HL-60 (cell line): ENCODE data around the gene ZNF423.

Source experiments
- DNase-seq, 2 experiments: peaks; one replicate each; pipeline ENCODE4 v3.0.0-alpha.2; 2010 to 2020; ENCODE audit warnings: low read depth in 1 of 2, low spot score in 1 of 2
- H3K27ac ChIP-seq: fragments of 250-450 bp; sonication (Bioruptor Pico); replicated peaks from 2 replicates; pipeline ENCODE4 v1.5.1; 2020; ENCODE audit warnings: mild to moderate bottlenecking, moderate library complexity
- H3K27me3 ChIP-seq: fragments of 250-450 bp; sonication (Bioruptor Pico); 2 replicates; pipeline ENCODE4 v1.5.1; 2021; ENCODE audit warnings: mild to moderate bottlenecking, moderate library complexity; ENCODE audit not compliant: insufficient read depth, poor library complexity, severe bottlenecking
- H3K4me3 ChIP-seq: replicated peaks from 2 replicates; pipeline ENCODE4 v1.5.1; 2011; ENCODE audit warnings: mild to moderate bottlenecking, control low read depth, low read length; ENCODE audit not compliant: insufficient read depth
- GABPA ChIP-seq: IDR thresholded peaks from 2 replicates; pipeline ENCODE4 v1.6.1; 2012; ENCODE audit warnings: low read depth
- POLR2AphosphoS5 ChIP-seq: IDR thresholded peaks from 2 replicates; pipeline ENCODE4 v1.6.1; 2012; ENCODE audit warnings: low read depth
- REST ChIP-seq: IDR thresholded peaks from 2 replicates; pipeline ENCODE4 v1.6.1; 2012; ENCODE audit warnings: low read depth; ENCODE audit not compliant: insufficient replicate concordance
- SPI1 ChIP-seq: IDR thresholded peaks from 2 replicates; pipeline ENCODE4 v1.6.1; 2012; ENCODE audit warnings: low read depth, mild to moderate bottlenecking, borderline replicate concordance
- TF ChIP-seq, protein P1 (sequence below): IDR thresholded peaks from one replicate; pipeline ENCODE4 v1.5.1; 2011; ENCODE audit warnings: low read length, control low read depth, inconsistent platforms; ENCODE audit not compliant: insufficient read depth

ZNF423 gene

DNA sequence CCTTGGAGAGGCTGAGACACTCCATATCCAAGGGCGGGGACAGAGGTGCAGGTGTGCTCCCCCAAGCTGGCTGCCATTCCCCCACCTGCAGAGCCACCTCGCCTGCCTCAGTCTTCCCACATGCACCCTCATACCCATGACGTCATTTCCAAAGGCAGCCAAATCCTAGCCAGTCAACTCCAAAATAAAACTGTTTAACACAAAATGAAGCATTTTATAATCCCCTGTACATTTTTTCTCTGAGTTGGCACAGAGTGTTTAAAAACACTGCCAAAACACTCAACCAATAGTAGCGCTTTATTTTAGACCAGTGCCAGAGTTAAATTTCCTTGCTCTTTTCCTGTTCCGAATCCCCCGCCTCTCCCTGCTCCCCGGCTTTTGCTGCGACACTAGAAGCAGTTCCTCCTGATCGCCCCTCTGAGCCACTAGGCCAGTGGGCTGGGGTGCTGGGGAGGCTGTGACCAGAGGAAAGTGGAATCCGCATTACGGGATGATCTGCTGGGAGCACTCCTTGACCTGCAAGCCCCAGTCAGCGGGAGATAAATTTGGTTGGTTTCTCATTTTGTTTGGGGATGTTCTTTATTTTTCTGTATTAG lies 139.5 kb downstream of the ZNF423 start:
- Histone ChIP-seq H3K27me3 (no peaks in the 10 kb centered on the region), H3K27ac (no peak overlapping the region), H3K4me3 (no peak overlapping the region)
- no peak for DNase-seq
- TF ChIP-seq, protein P1, sequence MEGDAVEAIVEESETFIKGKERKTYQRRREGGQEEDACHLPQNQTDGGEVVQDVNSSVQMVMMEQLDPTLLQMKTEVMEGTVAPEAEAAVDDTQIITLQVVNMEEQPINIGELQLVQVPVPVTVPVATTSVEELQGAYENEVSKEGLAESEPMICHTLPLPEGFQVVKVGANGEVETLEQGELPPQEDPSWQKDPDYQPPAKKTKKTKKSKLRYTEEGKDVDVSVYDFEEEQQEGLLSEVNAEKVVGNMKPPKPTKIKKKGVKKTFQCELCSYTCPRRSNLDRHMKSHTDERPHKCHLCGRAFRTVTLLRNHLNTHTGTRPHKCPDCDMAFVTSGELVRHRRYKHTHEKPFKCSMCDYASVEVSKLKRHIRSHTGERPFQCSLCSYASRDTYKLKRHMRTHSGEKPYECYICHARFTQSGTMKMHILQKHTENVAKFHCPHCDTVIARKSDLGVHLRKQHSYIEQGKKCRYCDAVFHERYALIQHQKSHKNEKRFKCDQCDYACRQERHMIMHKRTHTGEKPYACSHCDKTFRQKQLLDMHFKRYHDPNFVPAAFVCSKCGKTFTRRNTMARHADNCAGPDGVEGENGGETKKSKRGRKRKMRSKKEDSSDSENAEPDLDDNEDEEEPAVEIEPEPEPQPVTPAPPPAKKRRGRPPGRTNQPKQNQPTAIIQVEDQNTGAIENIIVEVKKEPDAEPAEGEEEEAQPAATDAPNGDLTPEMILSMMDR = no peak
- no peak for TF ChIP-seq POLR2AphosphoS5
- no peak for TF ChIP-seq SPI1
- TF ChIP-seq GABPA = no peak
- no peak for TF ChIP-seq REST

- H3K27me3 ChIP-seq = no peaks in the 10 kb centered on the region
- no peak for TF ChIP-seq GABPA
- no peak overlapping the region for H3K4me3 ChIP-seq
- no peak for DNase-seq
- H3K27ac ChIP-seq = no peak overlapping the region
Measured at GRCh38 chr16:49713770-49714169, 142.1 kb downstream of the ZNF423 start.

GRCh38 chr16:49712542-49712941 lies 143.4 kb downstream of the ZNF423 start:
- no peaks in the 10 kb centered on the region for H3K27me3 ChIP-seq
- no peak overlapping the region for H3K27ac ChIP-seq
- DNase-seq = no peak
- no peak for TF ChIP-seq REST
- no peak for TF ChIP-seq GABPA
- no peak for TF ChIP-seq SPI1
- TF ChIP-seq POLR2AphosphoS5 = no peak
- TF ChIP-seq, protein P1 = no peak
- no peak overlapping the region for H3K4me3 ChIP-seq

DNA sequence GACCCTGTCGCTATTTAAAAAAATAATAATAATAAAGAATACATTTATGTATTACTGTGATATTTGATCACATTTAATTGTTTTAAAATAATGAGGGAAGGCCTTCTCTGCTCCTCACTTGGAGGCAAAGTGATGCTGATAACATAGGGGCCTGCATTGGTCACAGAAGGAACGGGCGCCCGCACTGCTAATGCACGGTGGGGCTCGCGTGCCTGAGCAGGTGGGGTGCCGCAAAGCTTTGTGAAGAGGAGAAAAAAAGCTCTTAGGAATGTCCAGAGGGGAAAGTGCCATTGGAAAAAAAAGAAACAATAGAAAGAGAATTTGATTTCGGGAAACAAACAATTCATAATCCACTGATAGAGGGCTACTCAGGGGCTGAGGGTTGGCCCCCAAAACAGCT lies 143.8 kb downstream of the ZNF423 start:
- no peaks in the 10 kb centered on the region for H3K27me3 ChIP-seq
- H3K27ac ChIP-seq = no peak overlapping the region
- DNase-seq = no peak
- no peak overlapping the region for H3K4me3 ChIP-seq
- no peak for TF ChIP-seq REST
